Measurements from ENCODE around the gene RUFY2. TPM values are rescaled to one million over a fixed set of nuclear protein-coding genes. Genes with fewer than 3 reads are reported as not detected.

RUFY2 gene
- total RNA-seq, 3 donors from 2014 or later (not counting 1 experiment from before 2014, with no cell fraction given): 24.7 to 31.9 (median 31.4) TPM

- ATAC-seq: no peak
- Histone ChIP-seq H3K9me3 (ENCODE audit: control insufficient read depth, insufficient read depth, low read length) (no peaks in the 10 kb centered on the region), H3K27ac (ENCODE audit: low read length) (no peak overlapping the region)
Observed at GRCh38 chr10:68342909-68343516, 64.1 kb downstream of the RUFY2 start.

GRCh38 chr10:68340358-68341080 lies 66.6 kb downstream of the RUFY2 start:
- 95% methylated on average over 8 of the region's 8 CpGs for WGBS (ENCODE audit: insufficient coverage)
- intact Hi-C loops (cut with micrococcal nuclease): no loop called here
- H3K27ac ChIP-seq (ENCODE audit: low read length): no peak overlapping the region
- no peaks in the 10 kb centered on the region for H3K4me1 ChIP-seq (ENCODE audit: control insufficient read depth, insufficient read depth, low read length)
- Mint-ChIP-seq H3K27ac (peak overlapping the region; percentile 20 to 29), H3K27me3 (ENCODE audit: low read depth in 2 of 2) (no peaks in the 10 kb centered on the region), H3K4me3 (no peak overlapping the region), H3K9me3 (no peaks in the 10 kb centered on the region), H3K36me3 (peaks cover 28% of the 10 kb centered on the region), H3K4me1 (peaks cover 37 to 39% of the 10 kb centered on the region in 2 donors)
- H3K36me3 ChIP-seq (ENCODE audit: control insufficient read depth, insufficient read depth, low read length): peaks cover 73% of the 10 kb centered on the region
- DNase-seq: no peak
- H3K27me3 ChIP-seq (ENCODE audit: control insufficient read depth, insufficient read depth, low read length): no peaks in the 10 kb centered on the region
- no peak for TF ChIP-seq CTCF (IDR thresholded peaks at IDR 0.05)
- ATAC-seq: no peak
- H3K4me3 ChIP-seq (ENCODE audit: low read length): no peak overlapping the region
- H3K9me3 ChIP-seq (ENCODE audit: control insufficient read depth, insufficient read depth, low read length): no peaks in the 10 kb centered on the region

More at GRCh38 chr10:68342909-68343516, 64.1 kb downstream of the RUFY2 start:
- Histone ChIP-seq H3K27me3 (ENCODE audit: control insufficient read depth, insufficient read depth, low read length) (no peaks in the 10 kb centered on the region), H3K36me3 (ENCODE audit: control insufficient read depth, insufficient read depth, low read length) (peaks cover 73% of the 10 kb centered on the region), H3K4me1 (ENCODE audit: control insufficient read depth, insufficient read depth, low read length) (no peaks in the 10 kb centered on the region), H3K4me3 (ENCODE audit: low read length) (no peak overlapping the region)
- no peak for TF ChIP-seq CTCF (IDR thresholded peaks at IDR 0.05)
- 100% methylated on average over 3 of the region's 3 CpGs for WGBS (ENCODE audit: insufficient coverage)
- no peaks in the 10 kb centered on the region for H3K9me3 Mint-ChIP-seq
- peaks cover 12 to 14% of the 10 kb centered on the region in 2 donors for H3K4me1 Mint-ChIP-seq
- peak overlapping the region; percentile 38 to 56 for H3K27ac Mint-ChIP-seq
- no peaks in the 10 kb centered on the region for H3K27me3 Mint-ChIP-seq (ENCODE audit: low read depth in 2 of 2)
- peaks cover 29% of the 10 kb centered on the region for H3K36me3 Mint-ChIP-seq
- no peak overlapping the region for H3K4me3 Mint-ChIP-seq
- DNase-seq: no peak
- intact Hi-C loops (cut with micrococcal nuclease): no loop called here

- H3K27ac ChIP-seq (ENCODE audit: low read length): no peak overlapping the region
- H3K4me3 ChIP-seq (ENCODE audit: low read length): no peak overlapping the region
- TF ChIP-seq CTCF (IDR thresholded peaks at IDR 0.05): no peak
- no peaks in the 10 kb centered on the region for H3K27me3 ChIP-seq (ENCODE audit: control insufficient read depth, insufficient read depth, low read length)
- Mint-ChIP-seq H3K4me1 (peaks cover 61 to 71% of the 10 kb centered on the region in 2 donors), H3K27me3 (ENCODE audit: low read depth in 2 of 2) (no peaks in the 10 kb centered on the region), H3K27ac (peak overlapping the region; percentile 97 to 99), H3K4me3 (peak overlapping the region; percentile 72), H3K36me3 (peaks cover 7% of the 10 kb centered on the region), H3K9me3 (no peaks in the 10 kb centered on the region)
- DNase-seq: peak in 1 of 2 donors; percentile 11
- intact Hi-C loops (cut with micrococcal nuclease): no loop called here
- H3K36me3 ChIP-seq (ENCODE audit: control insufficient read depth, insufficient read depth, low read length): peaks cover 39% of the 10 kb centered on the region
- peaks cover 2% of the 10 kb centered on the region for H3K4me1 ChIP-seq (ENCODE audit: control insufficient read depth, insufficient read depth, low read length)
- 69% methylated on average over 7 of the region's 7 CpGs for WGBS (ENCODE audit: insufficient coverage)
- ATAC-seq: no peak
- no peaks in the 10 kb centered on the region for H3K9me3 ChIP-seq (ENCODE audit: control insufficient read depth, insufficient read depth, low read length)
Observed at GRCh38 chr10:68336754-68337351, 70.2 kb downstream of the RUFY2 start.
